ENCODE data around the gene EFR3B.

EFR3B gene

GRCh38 chr2:25197336-25198208 lies 155.7 kb downstream of the EFR3B start:
- no peak for DNase-seq

GRCh38 chr2:25198209-25198525 lies 156.3 kb downstream of the EFR3B start:
- no peak for DNase-seq

GRCh38 chr2:25198576-25198975 lies 156.7 kb downstream of the EFR3B start:
- no peak for DNase-seq

GRCh38 chr2:25201265-25201664 lies 159.4 kb downstream of the EFR3B start:
- DNase-seq = no peak

- DNase-seq = no peak
Observed at GRCh38 chr2:25201794-25202193, 159.9 kb downstream of the EFR3B start.

- DNase-seq = no peak
Observed at GRCh38 chr2:25202275-25202674, 160.4 kb downstream of the EFR3B start.

- DNase-seq = peak; percentile 17
Observed at GRCh38 chr2:25204190-25204838, 162.4 kb downstream of the EFR3B start.

GRCh38 chr2:25207078-25207545 lies 165.2 kb downstream of the EFR3B start:
- no peak for DNase-seq

Data from stimulated activated CD4-positive, alpha-beta T cell treated with anti-CD3 and anti-CD28 coated beads, Interleukin-4, amount 100 ng/mL, for 4 hours (primary cell).